GM19455 (cell line): Measurements from ENCODE around the gene ZCCHC18.

Experiments
- ATAC-seq: cut with Tn5 transposase; IDR thresholded peaks from one replicate; pipeline ENCODE4 v1.9.1; 2021; ENCODE audit not compliant: unreplicated experiment

The ZCCHC18 gene

GRCh38 chrX:104130808-104131207 is 18.5 kb downstream of the ZCCHC18 start:
- no peak for ATAC-seq

DNA sequence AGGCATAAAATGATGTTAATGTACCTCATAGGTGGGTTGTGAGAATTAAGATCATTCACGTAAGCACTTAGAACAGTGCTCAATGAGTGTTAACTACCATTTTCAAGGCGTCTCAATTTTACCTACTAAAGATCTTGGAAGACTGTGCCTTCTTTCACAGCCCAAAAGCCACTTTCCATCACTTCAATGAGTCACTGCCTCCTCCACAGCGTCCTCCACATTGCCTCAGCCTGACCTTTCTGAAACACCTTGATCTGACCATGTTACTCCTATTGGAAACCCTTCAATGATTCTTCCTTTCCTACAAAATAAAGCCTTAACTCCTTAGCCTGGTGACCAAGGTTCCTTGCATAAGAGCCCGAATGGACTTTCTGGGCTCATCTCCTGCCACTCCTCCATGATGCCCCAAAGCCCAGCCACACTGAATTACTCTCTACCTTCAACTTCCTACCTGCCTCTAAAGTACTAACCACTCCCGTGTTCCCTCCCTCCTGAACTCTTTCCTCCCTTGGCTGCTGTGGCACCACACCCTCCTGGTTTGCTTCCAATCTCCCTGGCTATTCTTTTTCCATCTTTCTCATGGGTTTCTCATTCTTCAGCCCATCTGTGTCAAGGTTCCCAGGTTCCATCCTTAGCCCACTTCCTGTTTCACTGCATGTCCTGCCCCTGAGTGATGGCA is 22.4 kb downstream of the ZCCHC18 start:
- no peak for ATAC-seq

- ATAC-seq = no peak
Measured at GRCh38 chrX:104135677-104136076, 23.4 kb downstream of the ZCCHC18 start.

DNA sequence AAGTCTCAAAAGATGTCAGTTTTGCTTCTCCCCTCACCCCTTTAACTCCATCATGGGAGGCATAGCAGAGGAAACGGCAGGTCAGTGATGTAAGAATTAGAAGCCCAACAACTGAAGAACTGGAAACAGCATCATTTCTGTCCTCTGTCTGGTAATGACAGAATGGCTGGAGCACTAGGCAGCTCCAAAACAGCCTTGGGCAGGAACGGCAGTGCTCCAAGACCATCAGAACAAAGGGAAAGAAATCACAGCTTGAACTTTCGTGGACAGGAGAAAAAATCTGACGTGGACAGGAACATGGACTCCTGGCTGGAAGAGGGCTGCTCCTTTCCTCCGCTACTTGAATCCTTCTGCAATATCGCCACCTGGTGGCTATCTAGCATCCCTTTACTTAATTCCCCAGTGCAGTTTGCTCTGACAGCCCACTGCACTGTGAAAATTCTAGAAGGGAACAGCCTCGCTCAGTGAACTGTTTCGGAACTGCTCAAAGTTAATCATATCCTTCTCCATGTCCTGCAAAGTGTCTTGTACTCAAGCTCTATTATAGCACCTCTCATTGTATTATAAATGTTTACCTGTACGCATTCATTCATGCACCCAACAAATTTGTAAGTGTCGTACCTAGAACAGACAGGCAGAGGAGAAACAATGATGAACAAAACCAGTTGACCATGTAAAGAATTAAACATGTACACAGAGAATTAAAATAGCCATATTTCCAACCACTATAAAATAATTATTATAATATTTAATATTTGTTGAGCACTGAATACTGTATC is 24.1 kb downstream of the ZCCHC18 start:
- peak; percentile 75 for ATAC-seq

GRCh38 chrX:104137496-104137895 is 25.2 kb downstream of the ZCCHC18 start:
- ATAC-seq = no peak

DNA sequence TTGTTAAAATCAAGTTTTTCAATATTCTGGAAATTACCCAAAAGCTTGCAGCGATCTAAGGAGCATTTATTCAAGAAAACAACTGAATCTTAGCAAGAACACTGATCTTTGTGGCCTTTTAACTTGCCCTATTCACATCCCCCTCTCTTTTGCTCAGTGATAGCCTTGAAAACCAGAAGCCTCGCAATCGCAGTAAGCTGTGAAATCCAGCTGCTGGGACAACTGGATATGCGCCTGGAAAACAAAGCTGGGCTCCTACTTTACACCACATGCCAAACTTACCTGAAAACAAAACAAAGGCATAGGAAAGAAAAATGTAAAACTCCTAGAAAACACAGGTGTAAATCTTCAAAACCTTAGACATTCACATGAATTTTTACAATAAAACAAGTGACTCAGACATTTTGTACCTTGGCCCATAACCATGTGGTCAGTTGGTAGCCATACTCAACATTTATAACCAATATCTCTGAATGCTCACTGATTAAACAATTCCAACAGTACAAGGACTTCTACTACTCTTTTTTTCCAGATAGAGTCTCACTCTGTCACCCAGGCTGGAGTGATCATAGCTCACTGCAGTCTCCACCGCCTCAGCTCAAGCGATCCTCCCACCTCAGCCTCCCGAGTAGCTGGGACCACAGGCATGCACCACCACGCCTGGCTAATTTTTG is 28.9 kb downstream of the ZCCHC18 start:
- ATAC-seq = no peak

- ATAC-seq = no peak
Measured at GRCh38 chrX:104151037-104151436, 38.7 kb downstream of the ZCCHC18 start.

DNA sequence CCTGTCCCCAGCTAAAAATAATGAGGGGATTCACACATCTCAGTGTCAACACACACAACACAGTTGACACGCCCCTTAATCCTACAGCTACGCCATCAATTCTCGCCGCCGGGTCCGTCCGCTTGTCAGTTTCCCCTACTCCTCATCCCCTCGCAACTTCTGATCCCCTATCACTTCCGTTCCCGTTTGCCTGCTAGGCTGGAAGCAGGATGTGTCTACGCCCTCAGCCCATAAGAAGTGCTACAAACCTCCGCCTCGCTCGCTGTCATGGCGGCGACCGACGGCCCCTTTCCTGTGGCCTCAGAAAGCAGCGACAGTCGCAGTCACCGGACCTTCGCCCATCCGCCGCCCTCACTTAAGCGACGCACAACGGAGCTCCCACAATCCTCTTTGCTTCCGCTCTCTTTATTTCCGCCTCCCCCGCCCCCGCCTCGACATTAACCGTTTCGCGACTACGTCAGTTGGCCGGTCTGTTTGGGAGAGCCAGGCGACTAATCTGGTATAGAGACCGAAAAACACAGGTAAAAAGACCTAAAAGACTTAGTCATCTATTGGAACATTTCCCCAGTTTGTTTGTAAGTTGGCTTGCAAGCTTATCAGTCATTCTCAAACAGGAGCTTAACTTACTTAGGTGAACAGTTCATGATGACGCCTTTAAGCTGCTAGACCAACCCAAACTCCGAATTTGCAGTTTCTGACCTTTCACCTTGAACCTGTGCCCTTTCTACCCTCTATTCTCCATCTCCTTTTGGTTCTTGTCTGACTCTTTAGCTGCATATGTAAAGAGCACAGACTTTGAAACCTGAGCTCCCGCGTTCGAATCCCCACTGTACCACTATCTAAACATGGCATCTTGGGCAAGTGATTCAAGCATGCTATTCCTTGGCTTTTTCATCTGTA is 44.6 kb downstream of the ZCCHC18 start, which contains the start of gene SLC25A53:
Gene SLC25A53 (minus strand): TSS at position 380 of the 900 bp plus-strand sequence. CDS start 51,752 bp downstream, outside the sequence.
- ATAC-seq = peak; percentile 95
